ENCODE results near the gene UBE4B.
A peak's percentile ranks its signal among the peaks of the same experiment; 100 is the strongest.
"Not testable (repeated sequence)": the region's sequence is repeated elsewhere in the genome, so short reads cannot be mapped to it uniquely, and the experiment has no call there.

UBE4B gene

GRCh38 chr1:10173582-10173981 lies 140.8 kb downstream of the UBE4B start:
- DNase-seq (ENCODE audit: low read depth in 2 of 2) = peak in 1 of 2 donors; percentile 19

GRCh38 chr1:10177876-10178275 lies 145.1 kb downstream of the UBE4B start:
- DNase-seq (ENCODE audit: low read depth in 2 of 2) = no peak

DNA sequence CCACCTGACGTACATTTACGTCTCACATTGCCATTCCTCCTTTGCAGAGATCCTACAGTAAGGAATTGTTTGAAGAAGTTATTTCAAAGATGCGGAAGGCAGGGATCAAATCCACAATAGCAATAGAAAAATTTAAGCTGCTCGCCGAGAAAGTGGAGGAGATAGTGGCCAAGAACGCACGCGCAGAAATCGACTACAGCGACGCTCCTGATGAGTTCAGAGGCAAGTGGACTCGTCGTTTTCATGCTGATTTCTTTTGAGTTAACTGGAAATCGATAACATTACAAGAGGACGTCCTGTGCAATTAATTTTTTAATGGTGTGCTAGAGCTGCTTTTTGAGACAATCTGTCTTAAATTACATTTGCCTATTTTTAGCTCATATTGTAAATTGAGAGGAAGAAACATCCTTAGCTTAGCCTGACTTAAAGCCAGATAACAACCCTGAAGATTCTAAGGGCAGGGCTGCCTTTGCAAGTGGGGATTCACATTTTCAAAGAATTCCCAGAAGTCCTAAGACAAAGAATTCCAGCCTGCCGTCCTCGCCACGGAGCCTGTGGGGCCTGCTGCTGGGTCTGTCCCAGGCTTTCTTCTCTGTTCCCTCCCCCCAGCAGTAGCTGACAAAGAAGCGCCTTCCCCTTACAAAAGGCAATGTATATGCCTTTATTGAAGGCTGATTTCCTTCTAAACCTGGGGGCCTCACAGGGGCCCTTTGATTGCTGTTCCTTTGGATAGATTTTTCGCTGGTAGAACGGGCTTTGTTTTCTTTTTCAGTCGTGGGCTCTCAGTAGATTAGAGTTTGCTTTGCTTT lies 146.0 kb downstream of the UBE4B start:
- no peak for DNase-seq (ENCODE audit: low read depth in 2 of 2)

- no peak for DNase-seq (ENCODE audit: low read depth in 2 of 2)
Measured at GRCh38 chr1:10179406-10180091, 146.8 kb downstream of the UBE4B start.

GRCh38 chr1:10181154-10181553 lies 148.4 kb downstream of the UBE4B start:
- no peak for DNase-seq (ENCODE audit: low read depth in 2 of 2)

GRCh38 chr1:10185759-10186158 lies 153.0 kb downstream of the UBE4B start:
- DNase-seq (ENCODE audit: low read depth in 2 of 2) = no peak

GRCh38 chr1:10186331-10187025 lies 153.7 kb downstream of the UBE4B start:
- no peak for DNase-seq (ENCODE audit: low read depth in 2 of 2)

GRCh38 chr1:10187026-10187334 lies 154.2 kb downstream of the UBE4B start:
- DNase-seq (ENCODE audit: low read depth in 2 of 2) = no peak

DNA sequence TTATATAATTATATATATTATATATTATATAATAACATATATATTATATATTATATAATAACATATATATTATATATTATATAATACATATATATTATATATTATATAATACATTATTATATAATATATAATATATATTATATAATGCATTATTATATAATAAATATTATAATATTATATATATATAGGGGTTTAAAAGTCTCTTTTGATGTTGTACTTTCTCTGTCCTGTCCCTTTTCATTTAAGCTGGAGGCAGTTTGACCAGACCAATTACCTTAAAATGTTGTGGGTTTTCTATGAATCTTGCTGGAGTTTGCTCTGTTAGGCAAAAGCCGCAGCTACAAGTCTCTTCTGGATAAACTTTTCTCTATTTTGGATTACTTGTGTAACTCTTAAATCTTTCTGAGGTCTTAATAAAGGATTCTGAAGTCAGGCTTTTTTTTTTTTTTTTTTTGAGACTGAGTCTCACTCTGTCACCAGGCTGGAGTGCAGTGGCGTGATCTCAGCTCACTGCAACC lies 155.4 kb downstream of the UBE4B start:
- no peak for DNase-seq (ENCODE audit: low read depth in 2 of 2)

- no peak for DNase-seq (ENCODE audit: low read depth in 2 of 2)
Measured at GRCh38 chr1:10189659-10190058, 156.9 kb downstream of the UBE4B start.

GRCh38 chr1:10192263-10192662 lies 159.5 kb downstream of the UBE4B start:
- DNase-seq (ENCODE audit: low read depth in 2 of 2) = no peak

- no peak for DNase-seq (ENCODE audit: low read depth in 2 of 2)
Measured at GRCh38 chr1:10193288-10193687, 160.5 kb downstream of the UBE4B start.

- no peak for DNase-seq (ENCODE audit: low read depth in 2 of 2)
Measured at GRCh38 chr1:10195570-10195969, 162.8 kb downstream of the UBE4B start.

- DNase-seq (ENCODE audit: low read depth in 2 of 2) = no peak
Measured at GRCh38 chr1:10196976-10197375, 164.2 kb downstream of the UBE4B start.

- no peak for DNase-seq (ENCODE audit: low read depth in 2 of 2)
Measured at GRCh38 chr1:10200620-10201019, 167.9 kb downstream of the UBE4B start.

GRCh38 chr1:10204003-10204642 lies 171.4 kb downstream of the UBE4B start:
- DNase-seq (ENCODE audit: low read depth in 2 of 2) = no peak

DNA sequence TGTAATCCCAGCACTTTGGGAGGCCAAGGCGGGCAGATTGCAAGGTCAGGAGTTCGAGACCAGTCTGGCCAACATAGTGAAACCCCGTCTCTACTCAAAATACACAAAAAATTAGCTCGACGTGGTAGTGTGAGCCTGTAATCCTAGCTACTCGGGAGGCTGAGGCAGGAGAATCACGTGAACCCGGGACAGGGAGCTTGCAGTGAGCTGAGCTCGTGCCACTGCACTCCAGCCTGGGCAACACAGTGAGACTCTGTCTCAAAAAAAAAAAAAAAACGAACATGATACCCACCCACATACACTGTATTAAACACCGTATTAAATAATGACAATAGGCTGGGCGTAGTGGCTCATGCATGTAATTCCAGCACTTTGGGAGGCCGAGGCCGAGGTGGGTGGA lies 172.4 kb downstream of the UBE4B start:
- DNase-seq (ENCODE audit: low read depth in 2 of 2) = not testable (repeated sequence)

DNA sequence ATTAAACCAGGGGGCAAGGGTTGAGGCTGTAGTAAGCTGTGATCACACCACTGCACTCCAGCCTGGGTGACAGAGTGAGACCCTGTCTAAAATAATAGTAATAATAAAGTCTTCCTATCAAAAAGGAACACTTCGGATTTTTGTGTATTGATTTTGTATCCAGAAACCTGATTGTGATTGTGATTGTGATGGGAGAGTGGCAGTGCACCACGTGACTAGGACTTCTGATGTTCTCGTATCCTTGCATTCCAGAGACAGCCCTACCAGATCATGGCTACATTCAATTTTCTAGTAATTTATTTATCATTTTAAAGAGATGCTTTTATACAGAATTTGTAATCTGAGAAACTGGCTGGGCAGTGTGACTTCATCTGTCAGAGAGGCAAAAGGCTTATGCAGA lies 175.1 kb downstream of the UBE4B start:
- DNase-seq (ENCODE audit: low read depth in 2 of 2) = no peak

- no peak for DNase-seq (ENCODE audit: low read depth in 2 of 2)
Measured at GRCh38 chr1:10208537-10208936, 175.8 kb downstream of the UBE4B start.

- DNase-seq (ENCODE audit: low read depth in 2 of 2) = no peak
Measured at GRCh38 chr1:10209590-10209904, 176.8 kb downstream of the UBE4B start.

GRCh38 chr1:10209905-10210810 lies 177.4 kb downstream of the UBE4B start, which contains the start of gene KIF1B:
KIF1B (plus strand) TSS chr1:10210570; CDS start chr1:10232329, 21,759 bp downstream.
- DNase-seq (ENCODE audit: low read depth in 2 of 2) = peak; percentile 94 to 97

Measured in stimulated activated CD8-positive, alpha-beta memory T cell treated with anti-CD3 and anti-CD28 coated beads, Interleukin-2, amount 100 ng/mL, for 48 hours (primary cell).